Dendritic cell treated with granulocyte-macrophage colony-stimulating factor and Interleukin-4, amounts not matched to agents 40 ng/mL and 50 ng/mL, for 4 days (primary cell): ENCODE results near the gene EHMT2.
"Not testable (repeated sequence)": the region's sequence is repeated elsewhere in the genome, so short reads cannot be mapped to it uniquely, and the experiment has no call there.

ENCODE experiments used
- H3K27ac Mint-ChIP-seq: one replicate; pipeline ENCODE4 v1.8.0; 2022; ENCODE audit warnings: mild to moderate bottlenecking, mixed read lengths
- H3K27me3 Mint-ChIP-seq: one replicate; pipeline ENCODE4 v1.8.0; 2022; ENCODE audit warnings: mild to moderate bottlenecking, mixed read lengths
- H3K36me3 Mint-ChIP-seq: one replicate; pipeline ENCODE4 v1.8.0; 2022; ENCODE audit warnings: low read depth, mixed read lengths
- H3K4me1 Mint-ChIP-seq: one replicate; pipeline ENCODE4 v1.8.0; 2022; ENCODE audit warnings: low read depth, mixed read lengths
- H3K4me3 Mint-ChIP-seq: one replicate; pipeline ENCODE4 v1.8.0; 2022; ENCODE audit warnings: mild to moderate bottlenecking, moderate library complexity, mixed read lengths
- H3K9me3 Mint-ChIP-seq: one replicate; pipeline ENCODE4 v1.8.0; 2022; ENCODE audit warnings: mixed read lengths
- intact Hi-C: fragments of 100-400 bp; cut with micrococcal nuclease; formaldehyde crosslinking; loops from one replicate; pipeline ENCODE4 v1.15.0; 2022

EHMT2 gene

GRCh38 chr6:31877651-31878161 lies 19.8 kb downstream of the EHMT2 start:
- H3K27ac Mint-ChIP-seq = peak overlapping the region; percentile 40
- H3K27me3 Mint-ChIP-seq = peaks cover 5% of the 10 kb centered on the region
- peaks cover 36% of the 10 kb centered on the region for H3K36me3 Mint-ChIP-seq
- no peaks in the 10 kb centered on the region for H3K9me3 Mint-ChIP-seq
- H3K4me3 Mint-ChIP-seq = no peak overlapping the region
- peaks cover 9% of the 10 kb centered on the region for H3K4me1 Mint-ChIP-seq
- intact Hi-C loops = no loop called here

DNA sequence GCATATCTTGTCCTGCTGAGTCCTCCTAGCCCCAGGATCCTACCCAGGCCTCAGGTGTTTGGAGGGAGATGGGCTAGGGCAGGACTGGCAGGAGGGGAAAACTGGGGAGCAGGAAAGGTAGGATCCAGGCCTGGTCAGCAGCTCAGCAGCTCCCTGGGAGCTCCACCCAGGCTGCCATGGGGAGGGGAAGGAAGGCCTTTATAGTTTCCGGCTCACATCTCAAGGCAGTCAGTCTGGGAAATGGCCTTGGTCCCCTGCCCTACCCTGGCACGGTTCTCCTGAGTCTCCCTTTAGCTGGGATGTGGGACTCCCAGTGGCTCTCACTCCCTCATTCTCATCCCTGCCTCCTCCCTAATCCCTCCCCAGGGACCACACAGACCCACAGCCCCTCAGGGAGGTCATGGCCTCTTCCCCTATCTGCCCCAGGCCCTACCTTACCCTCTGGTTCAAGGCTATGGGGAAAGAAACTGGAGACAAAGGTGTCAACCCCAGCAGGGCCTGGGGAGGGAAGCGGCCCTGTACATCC lies 20.3 kb downstream of the EHMT2 start:
- peaks cover 31% of the 10 kb centered on the region for H3K36me3 Mint-ChIP-seq
- H3K4me3 Mint-ChIP-seq = no peak overlapping the region
- H3K4me1 Mint-ChIP-seq = peaks cover 9% of the 10 kb centered on the region
- peaks cover 5% of the 10 kb centered on the region for H3K27me3 Mint-ChIP-seq
- intact Hi-C loops = no loop called here
- H3K27ac Mint-ChIP-seq = no peak overlapping the region
- H3K9me3 Mint-ChIP-seq = no peaks in the 10 kb centered on the region

DNA sequence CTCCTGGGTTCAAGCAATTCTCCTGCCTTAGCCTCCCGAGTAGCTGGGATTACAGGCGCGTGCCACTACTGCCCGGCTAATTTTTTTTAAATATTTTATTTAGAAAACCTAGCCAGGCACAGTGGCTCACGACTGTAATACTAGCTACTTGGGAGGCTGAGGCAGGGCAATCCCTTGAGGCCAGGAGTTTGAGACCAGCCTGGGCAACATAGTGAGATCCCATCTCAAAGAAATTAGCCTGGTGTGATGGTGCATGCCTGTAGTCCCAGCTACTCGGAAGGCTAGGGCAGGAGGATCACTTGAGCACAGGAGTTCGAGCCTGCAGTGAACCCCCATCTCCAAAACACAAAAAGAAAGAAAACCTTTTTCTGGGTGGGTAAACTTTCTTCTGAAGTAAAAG lies 21.1 kb downstream of the EHMT2 start:
- H3K27me3 Mint-ChIP-seq = peaks cover 9% of the 10 kb centered on the region
- no peak overlapping the region for H3K27ac Mint-ChIP-seq
- H3K9me3 Mint-ChIP-seq = no peaks in the 10 kb centered on the region
- H3K36me3 Mint-ChIP-seq = peaks cover 22% of the 10 kb centered on the region
- H3K4me3 Mint-ChIP-seq = no peak overlapping the region
- H3K4me1 Mint-ChIP-seq = peaks cover 9% of the 10 kb centered on the region
- intact Hi-C loops = no loop called here

- intact Hi-C loops = no loop called here
- peaks cover 9% of the 10 kb centered on the region for H3K4me1 Mint-ChIP-seq
- no peaks in the 10 kb centered on the region for H3K9me3 Mint-ChIP-seq
- peaks cover 18% of the 10 kb centered on the region for H3K36me3 Mint-ChIP-seq
- H3K27me3 Mint-ChIP-seq = peaks cover 11% of the 10 kb centered on the region
- H3K27ac Mint-ChIP-seq = no peak overlapping the region
- no peak overlapping the region for H3K4me3 Mint-ChIP-seq
Observed at GRCh38 chr6:31875877-31876276, 21.6 kb downstream of the EHMT2 start.

- peaks cover 9% of the 10 kb centered on the region for H3K4me1 Mint-ChIP-seq
- H3K27me3 Mint-ChIP-seq = peaks cover 13% of the 10 kb centered on the region
Observed at GRCh38 chr6:31874836-31875572, 22.5 kb downstream of the EHMT2 start.

GRCh38 chr6:31874084-31874670 lies 23.3 kb downstream of the EHMT2 start:
- H3K27me3 Mint-ChIP-seq = peaks cover 17% of the 10 kb centered on the region
- peaks cover 9% of the 10 kb centered on the region for H3K4me1 Mint-ChIP-seq
- no peaks in the 10 kb centered on the region for H3K9me3 Mint-ChIP-seq
- peaks cover under 1% of the 10 kb centered on the region for H3K36me3 Mint-ChIP-seq
- intact Hi-C loops = no loop called here
- H3K27ac Mint-ChIP-seq = no peak overlapping the region
- no peak overlapping the region for H3K4me3 Mint-ChIP-seq

More at GRCh38 chr6:31874836-31875572, 22.5 kb downstream of the EHMT2 start:
- H3K27ac Mint-ChIP-seq = no peak overlapping the region
- H3K36me3 Mint-ChIP-seq = peaks cover 9% of the 10 kb centered on the region
- intact Hi-C loops = no loop called here
- no peaks in the 10 kb centered on the region for H3K9me3 Mint-ChIP-seq
- no peak overlapping the region for H3K4me3 Mint-ChIP-seq

DNA sequence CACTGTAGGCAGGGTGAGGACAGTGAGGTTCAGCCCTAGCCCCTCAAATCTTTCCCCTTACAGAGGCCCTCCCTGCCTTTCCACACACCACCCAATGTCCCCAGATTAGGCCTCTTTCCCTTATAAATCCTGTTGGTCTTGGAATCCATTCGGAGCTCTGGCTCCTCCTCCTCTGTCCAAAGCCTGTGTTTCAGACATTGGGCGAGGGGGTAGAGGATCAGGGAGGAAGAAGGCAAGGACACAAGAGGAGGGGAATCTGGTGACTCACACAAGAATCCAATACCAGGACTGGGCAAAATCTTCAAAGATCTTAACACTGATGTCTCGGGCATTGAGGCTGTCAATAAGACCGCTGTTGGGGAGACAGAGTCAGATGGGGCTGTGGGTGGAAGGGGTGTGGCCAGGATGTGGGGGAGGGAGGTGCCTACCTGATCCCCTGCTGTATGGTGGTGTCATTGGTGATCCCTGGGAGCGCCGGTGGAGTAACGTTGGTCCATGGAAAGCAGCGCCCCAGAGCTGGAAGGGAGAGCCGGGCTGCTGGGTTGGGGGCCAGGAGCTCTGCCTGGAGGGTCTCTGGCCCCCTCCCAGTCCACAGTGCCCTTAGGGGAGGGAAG lies 26.3 kb downstream of the EHMT2 start:
- no peaks in the 10 kb centered on the region for H3K9me3 Mint-ChIP-seq
- H3K36me3 Mint-ChIP-seq = no peaks in the 10 kb centered on the region
- H3K27ac Mint-ChIP-seq = no peak overlapping the region
- H3K27me3 Mint-ChIP-seq = peaks cover 22% of the 10 kb centered on the region
- intact Hi-C loops = no loop called here
- H3K4me1 Mint-ChIP-seq = peaks cover 9% of the 10 kb centered on the region
- no peak overlapping the region for H3K4me3 Mint-ChIP-seq

- H3K27me3 Mint-ChIP-seq = peaks cover 22% of the 10 kb centered on the region
- peaks cover 9% of the 10 kb centered on the region for H3K4me1 Mint-ChIP-seq
- no peak overlapping the region for H3K4me3 Mint-ChIP-seq
- intact Hi-C loops = no loop called here
- no peaks in the 10 kb centered on the region for H3K36me3 Mint-ChIP-seq
- no peaks in the 10 kb centered on the region for H3K9me3 Mint-ChIP-seq
- H3K27ac Mint-ChIP-seq = no peak overlapping the region
Observed at GRCh38 chr6:31870385-31870921, 27.0 kb downstream of the EHMT2 start.

- Mint-ChIP-seq H3K9me3 (no peaks in the 10 kb centered on the region), H3K4me1 (peaks cover 12% of the 10 kb centered on the region), H3K27ac (no peak overlapping the region), H3K36me3 (no peaks in the 10 kb centered on the region), H3K27me3 (peaks cover 19% of the 10 kb centered on the region), H3K4me3 (no peak overlapping the region)
- intact Hi-C loops = no loop called here
Observed at GRCh38 chr6:31869343-31869742, 28.2 kb downstream of the EHMT2 start.

DNA sequence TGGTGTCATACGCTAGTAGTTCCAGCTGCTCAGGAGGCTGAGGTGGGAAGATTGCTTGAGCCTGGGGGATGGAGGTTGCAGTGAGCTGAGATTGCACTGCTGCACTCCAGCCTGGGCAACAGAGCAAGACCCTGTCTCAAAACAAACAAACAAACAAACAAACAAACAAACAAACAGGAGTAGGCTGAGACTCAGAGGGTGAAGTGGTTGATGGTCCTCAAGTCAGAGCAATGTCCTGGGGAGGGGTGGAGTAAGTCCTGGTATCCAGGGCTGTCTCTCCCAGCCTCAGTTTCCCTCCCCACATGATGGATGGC lies 28.9 kb downstream of the EHMT2 start:
- Mint-ChIP-seq H3K27me3 (peaks cover 17% of the 10 kb centered on the region), H3K4me1 (peaks cover 11% of the 10 kb centered on the region), H3K27ac (peak overlapping the region; percentile 58)
- H3K9me3 Mint-ChIP-seq, H3K4me3 Mint-ChIP-seq, H3K36me3 Mint-ChIP-seq, intact Hi-C loops: not testable (repeated sequence)

GRCh38 chr6:31865205-31866118 lies 32.0 kb downstream of the EHMT2 start:
- intact Hi-C loops = no loop called here
- H3K9me3 Mint-ChIP-seq = no peaks in the 10 kb centered on the region
- H3K27ac Mint-ChIP-seq = no peak overlapping the region
- H3K4me1 Mint-ChIP-seq = peaks cover 27% of the 10 kb centered on the region
- H3K27me3 Mint-ChIP-seq = peaks cover 11% of the 10 kb centered on the region
- H3K36me3 Mint-ChIP-seq = peaks cover 31% of the 10 kb centered on the region
- H3K4me3 Mint-ChIP-seq = no peak overlapping the region

GRCh38 chr6:31864818-31865204 lies 32.7 kb downstream of the EHMT2 start:
- Mint-ChIP-seq H3K9me3 (no peaks in the 10 kb centered on the region), H3K4me3 (no peak overlapping the region), H3K27me3 (peaks cover 9% of the 10 kb centered on the region), H3K4me1 (peaks cover 32% of the 10 kb centered on the region), H3K36me3 (peaks cover 37% of the 10 kb centered on the region), H3K27ac (peak overlapping the region; percentile 87)
- intact Hi-C loops = no loop called here

- peaks cover 44% of the 10 kb centered on the region for H3K36me3 Mint-ChIP-seq
- intact Hi-C loops, H3K9me3 Mint-ChIP-seq, H3K27me3 Mint-ChIP-seq: not testable (repeated sequence)
- peaks cover 39% of the 10 kb centered on the region for H3K4me1 Mint-ChIP-seq
- peak overlapping the region; percentile 87 for H3K27ac Mint-ChIP-seq
- H3K4me3 Mint-ChIP-seq = peak overlapping the region; percentile 96
Observed at GRCh38 chr6:31864123-31864562, 33.4 kb downstream of the EHMT2 start.
